ENCODE data around the gene SSUH2. TPM values are rescaled to one million over a fixed set of nuclear protein-coding genes. Genes with fewer than 3 reads are reported as not detected.

SSUH2 gene
- total RNA-seq, 1 experiment from 2014 or later, result 0.94 TPM

DNA sequence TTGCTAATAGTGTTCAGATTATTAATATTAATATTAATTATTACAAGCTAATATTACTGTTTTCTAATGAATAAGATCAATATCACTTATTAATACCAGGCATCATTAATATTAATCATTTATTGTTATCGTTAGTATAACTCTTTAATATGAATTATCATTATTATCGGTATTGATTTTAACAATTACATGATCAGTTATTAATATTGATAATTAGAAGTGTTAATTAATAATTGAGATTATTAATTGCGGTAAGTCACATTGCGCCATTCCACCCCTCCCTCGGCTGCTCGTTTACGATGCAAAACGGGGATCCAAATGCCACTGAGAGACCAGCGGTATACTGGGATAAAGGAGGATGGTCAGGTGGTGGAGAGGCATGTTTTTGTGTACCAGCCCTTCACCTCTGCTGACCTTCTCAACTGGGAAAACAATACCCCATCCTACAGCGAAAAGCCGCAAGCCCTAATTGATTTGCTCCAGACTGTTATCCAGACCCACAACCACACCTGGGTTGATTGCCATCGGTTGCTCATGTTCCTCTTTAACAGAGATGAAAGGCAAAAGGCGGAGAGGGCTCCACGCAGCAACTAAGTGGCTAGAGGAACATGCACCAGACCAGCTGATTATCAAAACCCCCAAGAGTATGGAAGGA lies 28.6 kb upstream of the SSUH2 start:
- Mint-ChIP-seq H3K4me1 (no peaks in the 10 kb centered on the region), H3K27me3 (ENCODE audit: low read depth) (peaks cover 6% of the 10 kb centered on the region), H3K27ac (no peak overlapping the region), H3K4me3 (no peak overlapping the region), H3K9me3 (no peaks in the 10 kb centered on the region), H3K36me3 (no peaks in the 10 kb centered on the region)
- TF ChIP-seq OVOL2 (CRISPR knock-in tag; IDR thresholded peaks at IDR 0.05; ENCODE audit: borderline replicate concordance) (no peak), FOXJ3 (CRISPR knock-in tag; IDR thresholded peaks at IDR 0.05; ENCODE audit: borderline replicate concordance) (no peak), NFATC4 (CRISPR knock-in tag; IDR thresholded peaks at IDR 0.05) (no peak), SOX15 (CRISPR knock-in tag; IDR thresholded peaks at IDR 0.05) (no peak), TEAD1 (CRISPR knock-in tag; IDR thresholded peaks at IDR 0.05) (no peak)
- ChIA-PET CTCF (interaction anchor here (2.4 kb wide), 1 partner anchor 10 kb away, joined by 12 read pairs; no protein-coding TSS in a partner anchor), POLR2A (no interaction called here)
- no peak for DNase-seq (ENCODE audit: low spot score)
- no peak for ATAC-seq

DNA sequence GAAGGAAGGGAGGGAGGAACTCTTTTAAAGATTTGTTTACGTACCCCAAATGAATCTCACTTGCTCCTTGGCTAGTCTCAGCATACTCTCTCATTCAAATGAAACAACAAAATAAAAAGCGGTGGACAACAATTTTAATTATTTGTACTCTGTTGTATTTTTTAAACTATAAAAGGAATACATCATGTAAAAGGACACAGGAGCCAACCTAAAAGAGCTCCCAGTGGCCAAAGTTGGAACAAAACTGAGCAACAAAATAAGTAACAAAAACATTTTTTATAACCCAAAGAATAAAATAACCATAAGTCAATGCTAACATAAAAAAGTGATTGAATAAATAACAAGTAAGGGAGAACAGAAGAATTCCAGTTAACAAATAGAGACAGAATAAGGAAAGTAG lies 24.4 kb upstream of the SSUH2 start:
- TF ChIP-seq PRRX2 (CRISPR knock-in tag; IDR thresholded peaks at IDR 0.05) (no peak), FOXJ3 (CRISPR knock-in tag; IDR thresholded peaks at IDR 0.05; ENCODE audit: borderline replicate concordance) (no peak), OVOL2 (CRISPR knock-in tag; IDR thresholded peaks at IDR 0.05; ENCODE audit: borderline replicate concordance) (no peak), NR1H2 (CRISPR knock-in tag; IDR thresholded peaks at IDR 0.05) (no peak), ZNF121 (CRISPR knock-in tag; IDR thresholded peaks at IDR 0.05) (no peak), ZNF416 (CRISPR knock-in tag; IDR thresholded peaks at IDR 0.05) (no peak), IRF2 (CRISPR knock-in tag; IDR thresholded peaks at IDR 0.05; ENCODE audit: borderline replicate concordance, low read depth) (no peak)
- TF ChIP-seq, protein P1, sequence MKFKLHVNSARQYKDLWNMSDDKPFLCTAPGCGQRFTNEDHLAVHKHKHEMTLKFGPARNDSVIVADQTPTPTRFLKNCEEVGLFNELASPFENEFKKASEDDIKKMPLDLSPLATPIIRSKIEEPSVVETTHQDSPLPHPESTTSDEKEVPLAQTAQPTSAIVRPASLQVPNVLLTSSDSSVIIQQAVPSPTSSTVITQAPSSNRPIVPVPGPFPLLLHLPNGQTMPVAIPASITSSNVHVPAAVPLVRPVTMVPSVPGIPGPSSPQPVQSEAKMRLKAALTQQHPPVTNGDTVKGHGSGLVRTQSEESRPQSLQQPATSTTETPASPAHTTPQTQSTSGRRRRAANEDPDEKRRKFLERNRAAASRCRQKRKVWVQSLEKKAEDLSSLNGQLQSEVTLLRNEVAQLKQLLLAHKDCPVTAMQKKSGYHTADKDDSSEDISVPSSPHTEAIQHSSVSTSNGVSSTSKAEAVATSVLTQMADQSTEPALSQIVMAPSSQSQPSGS (CRISPR knock-in tag; IDR thresholded peaks at IDR 0.05; ENCODE audit: borderline replicate concordance, low read depth), result no peak
- TF ChIP-seq, protein P2, sequence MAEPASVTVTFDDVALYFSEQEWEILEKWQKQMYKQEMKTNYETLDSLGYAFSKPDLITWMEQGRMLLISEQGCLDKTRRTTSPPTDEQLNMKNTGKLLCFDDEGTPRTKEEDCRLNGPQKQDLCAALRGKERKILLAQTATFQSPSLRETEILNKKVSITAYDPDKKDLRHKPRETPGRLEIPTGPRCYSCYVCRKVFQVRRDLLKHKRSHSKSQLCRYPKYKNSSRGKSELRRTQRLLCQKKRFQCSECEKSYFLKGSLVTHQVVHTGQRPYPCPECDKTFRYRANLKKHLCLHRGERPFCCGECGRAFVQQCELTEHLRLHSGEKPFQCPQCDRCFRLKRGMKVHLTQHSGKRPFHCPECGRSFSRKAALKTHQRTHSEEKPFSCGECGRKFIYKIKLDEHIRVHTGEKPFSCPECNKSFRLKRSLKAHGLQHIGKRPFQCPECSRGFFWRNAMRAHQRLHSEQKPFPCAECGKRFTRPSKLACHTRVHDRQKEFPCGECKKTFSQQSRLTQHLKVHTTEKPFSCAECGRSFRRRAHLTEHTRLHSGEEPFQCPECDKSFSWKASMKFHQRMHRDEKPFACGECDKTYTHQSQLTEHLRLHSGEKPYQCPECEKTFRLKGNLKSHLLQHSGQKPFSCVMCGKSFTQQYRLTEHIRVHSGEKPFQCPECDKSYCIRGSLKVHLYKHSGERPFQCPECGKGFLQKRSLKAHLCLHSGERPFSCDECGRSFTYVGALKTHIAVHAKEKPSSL (CRISPR knock-in tag; conservative IDR thresholded peaks at IDR 0.05), result no peak
- TF ChIP-seq, protein P3, sequence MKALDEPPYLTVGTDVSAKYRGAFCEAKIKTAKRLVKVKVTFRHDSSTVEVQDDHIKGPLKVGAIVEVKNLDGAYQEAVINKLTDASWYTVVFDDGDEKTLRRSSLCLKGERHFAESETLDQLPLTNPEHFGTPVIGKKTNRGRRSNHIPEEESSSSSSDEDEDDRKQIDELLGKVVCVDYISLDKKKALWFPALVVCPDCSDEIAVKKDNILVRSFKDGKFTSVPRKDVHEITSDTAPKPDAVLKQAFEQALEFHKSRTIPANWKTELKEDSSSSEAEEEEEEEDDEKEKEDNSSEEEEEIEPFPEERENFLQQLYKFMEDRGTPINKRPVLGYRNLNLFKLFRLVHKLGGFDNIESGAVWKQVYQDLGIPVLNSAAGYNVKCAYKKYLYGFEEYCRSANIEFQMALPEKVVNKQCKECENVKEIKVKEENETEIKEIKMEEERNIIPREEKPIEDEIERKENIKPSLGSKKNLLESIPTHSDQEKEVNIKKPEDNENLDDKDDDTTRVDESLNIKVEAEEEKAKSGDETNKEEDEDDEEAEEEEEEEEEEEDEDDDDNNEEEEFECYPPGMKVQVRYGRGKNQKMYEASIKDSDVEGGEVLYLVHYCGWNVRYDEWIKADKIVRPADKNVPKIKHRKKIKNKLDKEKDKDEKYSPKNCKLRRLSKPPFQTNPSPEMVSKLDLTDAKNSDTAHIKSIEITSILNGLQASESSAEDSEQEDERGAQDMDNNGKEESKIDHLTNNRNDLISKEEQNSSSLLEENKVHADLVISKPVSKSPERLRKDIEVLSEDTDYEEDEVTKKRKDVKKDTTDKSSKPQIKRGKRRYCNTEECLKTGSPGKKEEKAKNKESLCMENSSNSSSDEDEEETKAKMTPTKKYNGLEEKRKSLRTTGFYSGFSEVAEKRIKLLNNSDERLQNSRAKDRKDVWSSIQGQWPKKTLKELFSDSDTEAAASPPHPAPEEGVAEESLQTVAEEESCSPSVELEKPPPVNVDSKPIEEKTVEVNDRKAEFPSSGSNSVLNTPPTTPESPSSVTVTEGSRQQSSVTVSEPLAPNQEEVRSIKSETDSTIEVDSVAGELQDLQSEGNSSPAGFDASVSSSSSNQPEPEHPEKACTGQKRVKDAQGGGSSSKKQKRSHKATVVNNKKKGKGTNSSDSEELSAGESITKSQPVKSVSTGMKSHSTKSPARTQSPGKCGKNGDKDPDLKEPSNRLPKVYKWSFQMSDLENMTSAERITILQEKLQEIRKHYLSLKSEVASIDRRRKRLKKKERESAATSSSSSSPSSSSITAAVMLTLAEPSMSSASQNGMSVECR (CRISPR knock-in tag; IDR thresholded peaks at IDR 0.05; ENCODE audit: borderline replicate concordance), result no peak
- TF ChIP-seq, protein P4, sequence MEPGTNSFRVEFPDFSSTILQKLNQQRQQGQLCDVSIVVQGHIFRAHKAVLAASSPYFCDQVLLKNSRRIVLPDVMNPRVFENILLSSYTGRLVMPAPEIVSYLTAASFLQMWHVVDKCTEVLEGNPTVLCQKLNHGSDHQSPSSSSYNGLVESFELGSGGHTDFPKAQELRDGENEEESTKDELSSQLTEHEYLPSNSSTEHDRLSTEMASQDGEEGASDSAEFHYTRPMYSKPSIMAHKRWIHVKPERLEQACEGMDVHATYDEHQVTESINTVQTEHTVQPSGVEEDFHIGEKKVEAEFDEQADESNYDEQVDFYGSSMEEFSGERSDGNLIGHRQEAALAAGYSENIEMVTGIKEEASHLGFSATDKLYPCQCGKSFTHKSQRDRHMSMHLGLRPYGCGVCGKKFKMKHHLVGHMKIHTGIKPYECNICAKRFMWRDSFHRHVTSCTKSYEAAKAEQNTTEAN (CRISPR knock-in tag; IDR thresholded peaks at IDR 0.05), result no peak
- TF ChIP-seq, protein P5, sequence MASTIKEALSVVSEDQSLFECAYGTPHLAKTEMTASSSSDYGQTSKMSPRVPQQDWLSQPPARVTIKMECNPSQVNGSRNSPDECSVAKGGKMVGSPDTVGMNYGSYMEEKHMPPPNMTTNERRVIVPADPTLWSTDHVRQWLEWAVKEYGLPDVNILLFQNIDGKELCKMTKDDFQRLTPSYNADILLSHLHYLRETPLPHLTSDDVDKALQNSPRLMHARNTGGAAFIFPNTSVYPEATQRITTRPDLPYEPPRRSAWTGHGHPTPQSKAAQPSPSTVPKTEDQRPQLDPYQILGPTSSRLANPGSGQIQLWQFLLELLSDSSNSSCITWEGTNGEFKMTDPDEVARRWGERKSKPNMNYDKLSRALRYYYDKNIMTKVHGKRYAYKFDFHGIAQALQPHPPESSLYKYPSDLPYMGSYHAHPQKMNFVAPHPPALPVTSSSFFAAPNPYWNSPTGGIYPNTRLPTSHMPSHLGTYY (CRISPR knock-in tag; IDR thresholded peaks at IDR 0.05), result no peak
- TF ChIP-seq, protein P6, sequence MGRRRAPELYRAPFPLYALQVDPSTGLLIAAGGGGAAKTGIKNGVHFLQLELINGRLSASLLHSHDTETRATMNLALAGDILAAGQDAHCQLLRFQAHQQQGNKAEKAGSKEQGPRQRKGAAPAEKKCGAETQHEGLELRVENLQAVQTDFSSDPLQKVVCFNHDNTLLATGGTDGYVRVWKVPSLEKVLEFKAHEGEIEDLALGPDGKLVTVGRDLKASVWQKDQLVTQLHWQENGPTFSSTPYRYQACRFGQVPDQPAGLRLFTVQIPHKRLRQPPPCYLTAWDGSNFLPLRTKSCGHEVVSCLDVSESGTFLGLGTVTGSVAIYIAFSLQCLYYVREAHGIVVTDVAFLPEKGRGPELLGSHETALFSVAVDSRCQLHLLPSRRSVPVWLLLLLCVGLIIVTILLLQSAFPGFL (CRISPR knock-in tag; IDR thresholded peaks at IDR 0.05; ENCODE audit: borderline replicate concordance), result no peak
- H3K27ac Mint-ChIP-seq, result no peak overlapping the region
- ATAC-seq, result no peak
- DNase-seq (ENCODE audit: low spot score), result no peak
- peaks cover 31% of the 10 kb centered on the region for H3K27me3 Mint-ChIP-seq (ENCODE audit: low read depth)
- no peaks in the 10 kb centered on the region for H3K4me1 Mint-ChIP-seq
- no peak overlapping the region for H3K4me3 Mint-ChIP-seq
- no peaks in the 10 kb centered on the region for H3K9me3 Mint-ChIP-seq
- no peaks in the 10 kb centered on the region for H3K36me3 Mint-ChIP-seq
- POLR2A ChIA-PET, result no interaction called here
- CTCF ChIA-PET, result no interaction called here
